Adrenal gland (tissue), 12 donors: ENCODE measurements around the gene TMEM9B. TPM values are rescaled to one million over a fixed set of nuclear protein-coding genes. Genes with fewer than 3 reads are reported as not detected.

Experiments
- DNase-seq, 7 donors: peaks; one replicate each; pipeline ENCODE4 v3.0.0-alpha.2; 2019 to 2020
- H3K27ac ChIP-seq, 5 donors: fragments of 200-600 bp; sonication (generic) in 4 of 5; 1 replicate in 3 of 5; 2 replicates in 2 of 5; pipeline versions ENCODE4 v1.5.1 to v1.8.0; 2016 to 2020; ENCODE audit warnings: mild to moderate bottlenecking in 1 of 5
- H3K27me3 ChIP-seq: fragments of 200-600 bp; 2 replicates; pipeline ENCODE4 v1.8.0; 2021
- H3K36me3 ChIP-seq, 2 donors: fragments of 200-600 bp; replicated peaks in 1 of 2; 1 replicate in 1 of 2; 2 replicates in 1 of 2; pipeline versions ENCODE4 v1.5.1 to v1.8.0; 2018 to 2022
- H3K4me1 ChIP-seq, 2 donors: fragments of 200-600 bp; replicated peaks in 1 of 2; 1 replicate in 1 of 2; 2 replicates in 1 of 2; pipeline versions ENCODE4 v1.5.1 to v1.8.0; 2018 to 2021
- H3K4me3 ChIP-seq, 4 donors: fragments of 200-600 bp; sonication (generic) in 3 of 4; one replicate each; pipeline ENCODE4 v1.5.1; 2016 to 2018
- H3K9me3 ChIP-seq, 3 donors: fragments of 200-600 bp; sonication (generic) in 1 of 3; replicated peaks in 1 of 3; 1 replicate in 2 of 3; 2 replicates in 1 of 3; pipeline versions ENCODE4 v1.5.1 to v1.8.0; 2016 to 2021
- POLR2A ChIP-seq, 2 donors: fragments of 450-650 bp; IDR thresholded peaks; one replicate each; pipeline ENCODE4 v1.6.1; 2017; ENCODE audit warnings: antibody characterized with exemption in 2 of 2, mild to moderate bottlenecking in 2 of 2, moderate library complexity in 1 of 2
- WGBS, 4 donors: extraction: QIAGEN DNeasy Blood & Tissue Kit in 2 of 4; methylation state at CpG; one replicate each; pipeline versions ENCODE4 v1.1.5 to v1.1.7; 2013 to 2017; 5-methylcytosine and 5-hydroxymethylcytosine counted together
- intact Hi-C, 2 donors: fragments of 100-400 bp; cut with DNase I; formaldehyde crosslinking; loops; one replicate each; pipeline versions ENCODE4 v1.14.1 to v1.15.0; 2022 to 2023
- polyA plus RNA-seq, 3 donors: library from polyadenylated mRNA; stranded (reverse); fragments of 200-250 nt in 2 of 3; fragments of 350-450 nt in 1 of 3; fragmentation: Illumina TruSeq in 1 of 3; extraction: RNeasy Lipid Tissue Mini Kit (QIAGEN cat#74804) in 1 of 3; gene quantifications; one replicate each; pipeline ENCODE4 v1.2.3, GENCODE V29; 2013 to 2014
- small RNA-seq, 2 donors: library from RNA; depleted of rRNA; stranded (forward); fragments of <200 nt; gene quantifications; one replicate each; pipeline ENCODE3, GENCODE V24; 2016
- total RNA-seq, 9 donors: library from RNA; depleted of rRNA in 4 of 9; stranded (reverse); fragments of >200 nt in 4 of 9; fragments of 120-200 nt in 1 of 9; fragmentation: NEBNext Ultra II Directional in 1 of 9; extraction: Animal tissue kit (Norgen Biotek cat#: 25700) in 1 of 9; gene quantifications; one replicate each; pipeline versions ENCODE4 v1.1.0 to v1.2.4, GENCODE V29; 2013 to 2023
- TF ChIP-seq, protein P1 (sequence below), 6 experiments: fragments of 450-650 bp in 4 of 6; fragments of 200-600 bp in 2 of 6; sonication (generic) in 1 of 6; IDR thresholded peaks; 1 replicate in 5 of 6; 2 replicates in 1 of 6; pipeline versions ENCODE4 v1.5.1 to v1.8.0; 2016 to 2021; ENCODE audit warnings: antibody characterized with exemption in 6 of 6, mild to moderate bottlenecking in 2 of 6, moderate library complexity in 1 of 6
- donor health status: healthy with polysubstance abuse.
- donor health status: Bipolar disorder and iron deficiency.
- donor health status: DM: yes; HTN: yes; CAD: no.
- donor health status: DM: no; HTN: no; CAD: no.
- donor health status: DM: no; HTN: no; CAD: no.
- donor health status: DM: yes; HTN: yes; CAD: no.

Gene TMEM9B
- total and polyA plus RNA-seq, 12 donors = 18.6 to 76.3 (median 46.5) TPM

- H3K36me3 ChIP-seq = no peaks in the 10 kb centered on the region
- H3K4me1 ChIP-seq = peaks cover 0 to 5% of the 10 kb centered on the region in 2 donors
- no peaks in the 10 kb centered on the region for H3K9me3 ChIP-seq
- H3K4me3 ChIP-seq = no peak overlapping the region
- intact Hi-C loops = no loop called here
- H3K27ac ChIP-seq = no peak overlapping the region
- TF ChIP-seq POLR2A (IDR thresholded peaks at IDR 0.05) = no peak
- TF ChIP-seq, protein P1, sequence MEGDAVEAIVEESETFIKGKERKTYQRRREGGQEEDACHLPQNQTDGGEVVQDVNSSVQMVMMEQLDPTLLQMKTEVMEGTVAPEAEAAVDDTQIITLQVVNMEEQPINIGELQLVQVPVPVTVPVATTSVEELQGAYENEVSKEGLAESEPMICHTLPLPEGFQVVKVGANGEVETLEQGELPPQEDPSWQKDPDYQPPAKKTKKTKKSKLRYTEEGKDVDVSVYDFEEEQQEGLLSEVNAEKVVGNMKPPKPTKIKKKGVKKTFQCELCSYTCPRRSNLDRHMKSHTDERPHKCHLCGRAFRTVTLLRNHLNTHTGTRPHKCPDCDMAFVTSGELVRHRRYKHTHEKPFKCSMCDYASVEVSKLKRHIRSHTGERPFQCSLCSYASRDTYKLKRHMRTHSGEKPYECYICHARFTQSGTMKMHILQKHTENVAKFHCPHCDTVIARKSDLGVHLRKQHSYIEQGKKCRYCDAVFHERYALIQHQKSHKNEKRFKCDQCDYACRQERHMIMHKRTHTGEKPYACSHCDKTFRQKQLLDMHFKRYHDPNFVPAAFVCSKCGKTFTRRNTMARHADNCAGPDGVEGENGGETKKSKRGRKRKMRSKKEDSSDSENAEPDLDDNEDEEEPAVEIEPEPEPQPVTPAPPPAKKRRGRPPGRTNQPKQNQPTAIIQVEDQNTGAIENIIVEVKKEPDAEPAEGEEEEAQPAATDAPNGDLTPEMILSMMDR (IDR thresholded peaks at IDR 0.05) = no peak
- no peaks in the 10 kb centered on the region for H3K27me3 ChIP-seq
- 62 to 89% (median 81%) methylated on average over 5 of the region's 5 CpGs for WGBS, 4 donors
- no peak for DNase-seq
These were observed 58.6 kb downstream of the TMEM9B start for GRCh38 chr11:8905528-8906165.

GRCh38 chr11:8899119-8899753 lies 65.0 kb downstream of the TMEM9B start:
- intact Hi-C loops = no loop called here
- Histone ChIP-seq H3K4me3 (no peak overlapping the region), H3K27ac (no peak overlapping the region), H3K27me3 (no peaks in the 10 kb centered on the region), H3K9me3 (peaks cover 0 to 16% (median 0%) of the 10 kb centered on the region in 3 donors), H3K4me1 (no peaks in the 10 kb centered on the region), H3K36me3 (no peaks in the 10 kb centered on the region)
- TF ChIP-seq, protein P1 (IDR thresholded peaks at IDR 0.05) = no peak
- no peak for TF ChIP-seq POLR2A (IDR thresholded peaks at IDR 0.05)
- DNase-seq = no peak

Small RNA genes lying within 50 kb of the gene (small RNA-seq; reads per million reads assigned to genes)
- gene RF00019 = 0 reads per million in 2 donors

Other genes with a start within 250 kb of the TMEM9B start
- 10 to 100 TPM; 25.1 to 52.9 (median 44.5) TPM for gene AKIP1, start 53.3 kb downstream of the TMEM9B start, total RNA-seq
- 10 to 100 TPM; 18.1 to 33.8 (median 24.9) TPM for gene AKIP1, start 53.3 kb downstream of the TMEM9B start, polyA plus RNA-seq
- gene C11orf16, start 31.5 kb downstream of the TMEM9B start, total RNA-seq = not detected
- under 1 TPM in 1 of 3 donors, not detected in 2; 0.07 TPM for gene C11orf16, start 31.5 kb downstream of the TMEM9B start, polyA plus RNA-seq
- not detected for gene ASCL3, start 21.4 kb downstream of the TMEM9B start, total RNA-seq
- not detected for gene ASCL3, start 21.4 kb downstream of the TMEM9B start, polyA plus RNA-seq
- gene NRIP3, start 39.6 kb upstream of the TMEM9B start, total RNA-seq = 10 to 100 TPM in 6 of 9 donors, 1 to 10 TPM in 3; 5.2 to 42.5 (median 11.9) TPM
- 10 to 100 TPM in 1 of 3 donors, 1 to 10 TPM in 2; 1.4 to 16.1 (median 3.6) TPM for gene NRIP3, start 39.6 kb upstream of the TMEM9B start, polyA plus RNA-seq
- 10 to 100 TPM in 2 of 9 donors, 1 to 10 TPM in 7; 1.9 to 47.6 (median 4.9) TPM for gene SCUBE2, start 127.2 kb upstream of the TMEM9B start, total RNA-seq
- 1 to 10 TPM; 2.3 to 3.8 (median 3.7) TPM for gene SCUBE2, start 127.2 kb upstream of the TMEM9B start, polyA plus RNA-seq